ENCODE data around the gene CREB3L4. TPM values are rescaled to one million over a fixed set of nuclear protein-coding genes. Genes with fewer than 3 reads are reported as not detected.

CREB3L4 gene
- total RNA-seq, 1 experiment from 2014 or later: 12.3 TPM

GRCh38 chr1:153973525-153973924 lies 5.8 kb downstream of the CREB3L4 start:
- no peak for DNase-seq (ENCODE audit: low read depth, low spot score)
- Histone ChIP-seq H3K27ac (ENCODE audit: low read length) (no peak overlapping the region), H3K4me1 (ENCODE audit: control insufficient read depth, insufficient read depth, low read length) (peaks cover 7% of the 10 kb centered on the region), H3K9me3 (ENCODE audit: control insufficient read depth, insufficient read depth, low read depth, low read length) (no peaks in the 10 kb centered on the region), H3K4me3 (ENCODE audit: low read depth in 2 of 2, low read length in 2 of 2) (no peak overlapping the region), H3K27me3 (ENCODE audit: control insufficient read depth, insufficient read depth, low read length) (no peaks in the 10 kb centered on the region), H3K36me3 (ENCODE audit: control insufficient read depth, insufficient read depth, low read length) (no peaks in the 10 kb centered on the region; the same call in 1 of the 2 replicates)
- no peak for ATAC-seq
- ChIA-PET POLR2A (no interaction called here), CTCF (no interaction called here)
- no peak for TF ChIP-seq TCF7L2 (IDR thresholded peaks at IDR 0.05; ENCODE audit: low read depth, low read length)
- no peak for TF ChIP-seq CTCF (IDR thresholded peaks at IDR 0.05)
- TF ChIP-seq REST (IDR thresholded peaks at IDR 0.05; ENCODE audit: insufficient read depth in 1 of 2, low read depth in 2 of 2, low read length in 1 of 2): no peak
- no peak for TF ChIP-seq SIN3A (IDR thresholded peaks at IDR 0.05; ENCODE audit: borderline replicate concordance, insufficient read depth, low read depth, low read length)
- TF ChIP-seq POLR2AphosphoS5 (IDR thresholded peaks at IDR 0.05; ENCODE audit: low read depth, low read length): no peak
- no TSS peak for BruUV-seq (replicated peaks)
- intact Hi-C loops (cut with micrococcal nuclease; ENCODE audit: unreplicated experiment) (no loop called here), in situ Hi-C loops (cut with HindIII; ENCODE audit: low pct_unique_long_range_greater_than_20kb, low sequenced_read_pairs) (no loop called here)

GRCh38 chr1:153976819-153977249 lies 9.1 kb downstream of the CREB3L4 start:
- BruUV-seq (replicated peaks): no TSS peak
- DNase-seq (ENCODE audit: low read depth, low spot score): no peak
- in situ Hi-C loops (cut with HindIII; ENCODE audit: low pct_unique_long_range_greater_than_20kb, low sequenced_read_pairs): no loop called here
- Histone ChIP-seq H3K36me3 (ENCODE audit: control insufficient read depth, insufficient read depth, low read length) (no peaks in the 10 kb centered on the region; the same call in 1 of the 2 replicates), H3K27ac (ENCODE audit: low read length) (peak overlapping the region; percentile 92), H3K9me3 (ENCODE audit: control insufficient read depth, insufficient read depth, low read depth, low read length) (no peaks in the 10 kb centered on the region), H3K27me3 (ENCODE audit: control insufficient read depth, insufficient read depth, low read length) (no peaks in the 10 kb centered on the region), H3K4me1 (ENCODE audit: control insufficient read depth, insufficient read depth, low read length) (peaks cover 10% of the 10 kb centered on the region), H3K4me3 (ENCODE audit: low read depth in 2 of 2, low read length in 2 of 2) (peak overlapping the region; percentile 95 to 97)
- ChIA-PET POLR2A (interaction anchor here (1.1 to 1.3 kb wide), 2 partner anchors 9 to 14 kb away, joined by 3 read pairs; partner anchors contain the start of gene CREB3L4), CTCF (interaction anchor here (1.3 to 1.6 kb wide), 2 partner anchors 10 kb away, joined by 5 to 8 read pairs; partner anchors contain the start of gene CREB3L4)
- intact Hi-C loops (cut with micrococcal nuclease; ENCODE audit: unreplicated experiment): no loop called here
- no peak for TF ChIP-seq SIN3A (IDR thresholded peaks at IDR 0.05; ENCODE audit: borderline replicate concordance, insufficient read depth, low read depth, low read length)
- no peak for TF ChIP-seq TCF7L2 (IDR thresholded peaks at IDR 0.05; ENCODE audit: low read depth, low read length)
- TF ChIP-seq CTCF (IDR thresholded peaks at IDR 0.05): no peak
- no peak for TF ChIP-seq POLR2AphosphoS5 (IDR thresholded peaks at IDR 0.05; ENCODE audit: low read depth, low read length)
- TF ChIP-seq REST (IDR thresholded peaks at IDR 0.05; ENCODE audit: insufficient read depth in 1 of 2, low read depth in 2 of 2, low read length in 1 of 2): no peak
- ATAC-seq: no peak

Measured in Panc1 (cell line).